IMR-90 (cell line): ENCODE measurements around the gene IFT43. TPM values are rescaled to one million over a fixed set of nuclear protein-coding genes. Genes with fewer than 3 reads are reported as not detected.

Experiments
- ATAC-seq: fragments of 200-7000 bp; cut with Tn5 transposase; 2 replicates; pipeline ENCODE4 v1.9.1; 2020; ENCODE audit warnings: low read depth, mild to moderate bottlenecking, moderate library complexity
- BruUV-seq: library from RNA; stranded (reverse); fragments of 400-500 nt; replicated peaks from 2 replicates; lab custom pipeline; 2021; lab: Mats Ljungman, UMichigan
- CTCF ChIA-PET: fragments of 300-600 bp; formaldehyde crosslinking; extraction: SDS; loops from one replicate; lab custom pipeline; 2021; ENCODE audit warnings: antibody characterized with exemption; lab: Yijun Ruan, JAX
- POLR2A ChIA-PET: fragments of 300-600 bp; sonication (Branson Sonifier 250); formaldehyde crosslinking; loops from one replicate; lab custom pipeline; 2022; ENCODE audit warnings: antibody characterized with exemption; ENCODE audit not compliant: unreplicated experiment; lab: Charles Lee
- DNase-seq: peaks from one replicate; pipeline ENCODE4 v3.0.0; 2013
- H2AFZ ChIP-seq: replicated peaks from 2 replicates; pipeline ENCODE3; 2013; ENCODE audit warnings: low read length, mild to moderate bottlenecking; ENCODE audit not compliant: poor library complexity
- H2AK5ac ChIP-seq: 2 replicates; pipeline ENCODE4 v1.6.1; 2013; ENCODE audit warnings: low read depth, low read length, inconsistent platforms
- H2AK9ac ChIP-seq: replicated peaks from 2 replicates; pipeline ENCODE3; 2013; ENCODE audit warnings: mild to moderate bottlenecking, low read depth, low read length, moderate library complexity; ENCODE audit not compliant: poor library complexity
- H2BK120ac ChIP-seq: 2 replicates; pipeline ENCODE4 v1.6.1; 2013; ENCODE audit warnings: low read depth, low read length, inconsistent platforms
- H2BK15ac ChIP-seq: 3 replicates; pipeline ENCODE4 v1.6.1; 2013; ENCODE audit warnings: low read depth, low read length, inconsistent platforms
- H2BK20ac ChIP-seq: 2 replicates; pipeline ENCODE4 v1.6.1; 2013; ENCODE audit warnings: low read depth, mild to moderate bottlenecking, inconsistent platforms, low read length, moderate library complexity
- H2BK5ac ChIP-seq: 2 replicates; pipeline ENCODE4 v1.6.1; 2013; ENCODE audit warnings: mild to moderate bottlenecking, low read depth, low read length, inconsistent platforms; ENCODE audit not compliant: poor library complexity, severe bottlenecking
- H3K14ac ChIP-seq: replicated peaks from 2 replicates; pipeline ENCODE4 v1.6.1; 2013; ENCODE audit warnings: low read depth, low read length, inconsistent platforms
- H3K18ac ChIP-seq: 2 replicates; pipeline ENCODE4 v1.6.1; 2013; ENCODE audit warnings: low read depth, low read length, control low read depth
- H3K23ac ChIP-seq: 2 replicates; pipeline ENCODE4 v1.6.1; 2013; ENCODE audit warnings: low read depth, low read length, inconsistent platforms
- H3K27ac ChIP-seq: 2 replicates; pipeline ENCODE4 v1.5.1; 2013; ENCODE audit warnings: mild to moderate bottlenecking, control low read depth, low read length; ENCODE audit not compliant: insufficient read depth
- H3K27me3 ChIP-seq: 2 replicates; pipeline ENCODE4 v1.6.1; 2013; ENCODE audit warnings: low read length; ENCODE audit not compliant: control insufficient read depth, insufficient read depth
- H3K36me3 ChIP-seq: 2 replicates; pipeline ENCODE4 v1.6.1; 2013; ENCODE audit warnings: low read length, mixed read lengths; ENCODE audit not compliant: control insufficient read depth, insufficient read depth
- H3K4ac ChIP-seq: 2 replicates; pipeline ENCODE4 v1.6.1; 2013; ENCODE audit warnings: low read depth, low read length, inconsistent platforms
- H3K4me1 ChIP-seq: 2 replicates; pipeline ENCODE4 v1.6.1; 2013; ENCODE audit warnings: low read length, mixed read lengths; ENCODE audit not compliant: control insufficient read depth, insufficient read depth
- H3K4me2 ChIP-seq: 2 replicates; pipeline ENCODE4 v1.6.1; 2013; ENCODE audit warnings: low read depth, mild to moderate bottlenecking, control low read depth, low read length, moderate library complexity
- H3K4me3 ChIP-seq: 2 replicates; pipeline ENCODE4 v1.5.1; 2013; ENCODE audit warnings: low read depth, mild to moderate bottlenecking, control low read depth, low read length, moderate library complexity; ENCODE audit not compliant: insufficient read depth
- H3K56ac ChIP-seq: 2 replicates; pipeline ENCODE4 v1.6.1; 2013; ENCODE audit warnings: low read length, inconsistent platforms; ENCODE audit not compliant: insufficient read depth; ENCODE audit errors: extremely low read depth
- H3K79me1 ChIP-seq, 2 experiments: 2 replicates each; pipeline ENCODE4 v1.6.1; 2013; ENCODE audit warnings: low read length in 2 of 2, inconsistent platforms in 1 of 2, low read depth in 1 of 2
- H3K9ac ChIP-seq: 2 replicates; pipeline ENCODE4 v1.6.1; 2013; ENCODE audit warnings: low read depth, low read length, control low read depth
- H3K9me1 ChIP-seq: 2 replicates; pipeline ENCODE4 v1.6.1; 2013; ENCODE audit warnings: low read length, inconsistent platforms; ENCODE audit not compliant: insufficient read depth
- H3K9me3 ChIP-seq: 2 replicates; pipeline ENCODE4 v1.6.1; 2013; ENCODE audit warnings: low read length; ENCODE audit not compliant: control insufficient read depth, insufficient read depth
- H4K20me1 ChIP-seq: 2 replicates; pipeline ENCODE4 v1.6.1; 2013; ENCODE audit warnings: low read length, inconsistent platforms; ENCODE audit not compliant: insufficient read depth
- H4K5ac ChIP-seq: 2 replicates; pipeline ENCODE4 v1.6.1; 2013; ENCODE audit warnings: mild to moderate bottlenecking, low read depth, low read length, control low read depth
- H4K8ac ChIP-seq, 2 experiments: 2 replicates each; pipeline ENCODE4 v1.6.1; 2013; ENCODE audit warnings: low read depth in 2 of 2, low read length in 2 of 2, control low read depth in 1 of 2, inconsistent platforms in 1 of 2
- H4K91ac ChIP-seq: 2 replicates; pipeline ENCODE4 v1.6.1; 2013; ENCODE audit warnings: low read depth, low read length, inconsistent platforms; ENCODE audit not compliant: insufficient read depth
- CEBPB ChIP-seq: IDR thresholded peaks from 2 replicates; pipeline ENCODE4 v1.6.1; 2012; ENCODE audit warnings: low read depth, low read length, improper control_type of control experiment
- CHD1 ChIP-seq: IDR thresholded peaks from 2 replicates; pipeline ENCODE4 v1.6.1; 2012; ENCODE audit warnings: low read depth, low read length, improper control_type of control experiment
- FOS ChIP-seq: fragments of 150-350 bp; IDR thresholded peaks from 2 replicates; pipeline ENCODE4 v1.6.1; 2016; ENCODE audit warnings: low read depth, low read length
- MAFK ChIP-seq: IDR thresholded peaks from 2 replicates; pipeline ENCODE4 v1.6.1; 2012; ENCODE audit warnings: low read depth, low read length, improper control_type of control experiment
- MAZ ChIP-seq: IDR thresholded peaks from 2 replicates; pipeline ENCODE4 v1.6.1; 2012; ENCODE audit warnings: low read depth, mild to moderate bottlenecking, low read length, improper control_type of control experiment, moderate library complexity, borderline replicate concordance
- MXI1 ChIP-seq: IDR thresholded peaks from 2 replicates; pipeline ENCODE4 v1.6.1; 2012; ENCODE audit warnings: low read depth, mild to moderate bottlenecking, low read length, moderate library complexity, borderline replicate concordance
- RAD21 ChIP-seq: IDR thresholded peaks from 2 replicates; pipeline ENCODE4 v1.6.1; 2012; ENCODE audit warnings: low read length, improper control_type of control experiment
- RFX5 ChIP-seq: IDR thresholded peaks from 2 replicates; pipeline ENCODE4 v1.8.0; 2012; ENCODE audit warnings: low read depth, mild to moderate bottlenecking, low read length, moderate library complexity
- WGBS, 2 experiments: methylation state at CpG; one replicate each; pipeline versions ENCODE4 v1.1.5 to v1.1.7; 2013; ENCODE audit warnings: missing lambda C conversion rate in 2 of 2; ENCODE audit not compliant: insufficient read length in 1 of 2; ENCODE audit errors: extremely low coverage in 2 of 2; 5-methylcytosine and 5-hydroxymethylcytosine counted together
- dilution Hi-C: fragments of 300-500 bp; cut with HindIII; formaldehyde crosslinking; loops from one replicate; pipeline ENCODE4 v1.14.3; 2018; ENCODE audit warnings: low sequenced_read_pairs; ENCODE audit not compliant: unreplicated experiment
- in situ Hi-C: fragments of 300-500 bp; cut with MboI; formaldehyde crosslinking; loops from 3 replicates; pipeline ENCODE4 v1.14.3; 2019; ENCODE audit warnings: low sequenced_read_pairs, inconsistent platforms, mixed read lengths
- intact Hi-C: fragments of 100-400 bp; cut with micrococcal nuclease; formaldehyde crosslinking; loops from 2 replicates; pipeline ENCODE4 v1.10.0; 2022
- polyA plus RNA-seq, 3 experiments: library from polyadenylated mRNA; depleted of rRNA; stranded (reverse); fragments of >200 nt; gene quantifications; 2 replicates each; pipeline ENCODE4 v1.2.3, GENCODE V29; 2012; ENCODE audit warnings: low replicate concordance in 1 of 3
- total RNA-seq: library from RNA; depleted of rRNA; stranded (reverse); fragments of >200 nt; gene quantifications from 2 replicates; pipeline ENCODE4 v1.2.3, GENCODE V29; 2012
- TF ChIP-seq, protein P1 (sequence below): fragments of 150-350 bp; IDR thresholded peaks from 2 replicates; pipeline ENCODE4 v1.6.1; 2016; ENCODE audit warnings: low read depth, mild to moderate bottlenecking, low read length, moderate library complexity, borderline replicate concordance
- TF ChIP-seq, protein P2 (sequence below): fragments of 150-350 bp; IDR thresholded peaks from 2 replicates; pipeline ENCODE4 v1.6.1; 2017; ENCODE audit warnings: mild to moderate bottlenecking, antibody characterized with exemption, low read length, low read depth
- TF ChIP-seq, protein P3 (sequence below): conservative IDR thresholded peaks from 2 replicates; pipeline ENCODE4 v1.5.1; 2012; ENCODE audit warnings: mild to moderate bottlenecking, low read depth, low read length, improper control_type of control experiment

IFT43 gene
- total and polyA plus RNA-seq, 2 of the 4 experiments (the other 2 are of a cell fraction), result 41.4 to 43.2 TPM

DNA sequence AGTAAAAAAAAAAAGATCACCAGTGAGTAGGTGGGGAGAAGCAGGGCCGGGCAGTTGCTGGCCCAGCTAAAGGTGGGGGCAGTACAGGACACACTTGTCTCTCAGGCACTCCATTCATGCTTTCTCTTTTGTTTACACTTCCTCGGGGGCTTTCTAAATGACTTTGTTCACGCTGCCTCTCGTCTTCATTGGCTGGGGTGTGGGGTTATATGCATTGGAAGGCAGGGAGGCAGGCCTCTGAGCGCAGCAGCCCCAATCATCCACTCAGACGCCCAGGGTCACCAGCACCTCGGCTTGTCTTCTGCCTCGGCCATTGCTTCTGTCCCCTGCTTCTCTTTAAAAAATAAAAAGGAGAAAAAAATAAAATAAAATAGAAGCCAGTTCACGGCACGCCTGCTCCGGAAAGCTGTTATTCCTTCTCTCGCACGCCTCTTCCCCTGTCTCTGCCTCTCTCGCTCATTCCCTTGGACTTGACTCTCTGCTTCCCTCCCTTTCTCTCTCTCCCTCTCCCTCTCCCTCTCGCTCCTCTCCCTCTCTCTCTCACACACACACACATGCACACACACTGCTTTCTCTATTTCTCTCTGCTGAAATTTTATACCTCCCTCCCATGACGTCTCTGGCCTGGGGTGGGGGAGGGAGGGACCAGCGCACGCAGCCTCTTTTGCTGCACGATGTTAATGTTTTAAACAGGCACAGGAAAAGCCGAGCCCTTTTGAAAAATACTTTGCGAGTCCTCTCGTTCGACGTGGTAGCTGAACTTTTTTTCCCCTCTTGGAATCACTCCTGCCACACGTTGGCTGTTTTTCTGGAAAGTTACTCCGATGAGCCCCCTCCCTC lies 3.9 kb upstream of the IFT43 start, which contains the start of gene TGFB3:
Gene TGFB3, minus strand, starts transcription at position 570 of the 840 bp plus-strand sequence. CDS start 1,102 bp downstream, outside the sequence.
- peak; percentile 93 for DNase-seq
- Histone ChIP-seq H3K79me1 (peaks cover 7 to 9% of the 10 kb centered on the region in 2 experiments), H3K27me3 (no peaks in the 10 kb centered on the region; the same call in 1 of the 2 replicates), H4K8ac (peak within 1 kb of the TSS in 1 of 2 experiments; percentile 22; a peak in 1 of 4 replicates), H2AK5ac (peak within 1 kb of the TSS; percentile 32; the same call in 1 of the 2 replicates), H3K9ac (peak within 1 kb of the TSS; percentile 54), H3K4ac (peak within 1 kb of the TSS; percentile 36), H3K4me3 (peak within 1 kb of the TSS; percentile 50), H4K20me1 (no peaks in the 10 kb centered on the region), H3K36me3 (no peaks in the 10 kb centered on the region), H3K56ac (no peak within 1 kb of the TSS), H4K91ac (no peak within 1 kb of the TSS), H2BK20ac (no peak within 1 kb of the TSS), H3K4me2 (peak within 1 kb of the TSS; percentile 78), H3K9me3 (no peaks in the 10 kb centered on the region), H4K5ac (no peak within 1 kb of the TSS; the same call in 1 of the 2 replicates), H2AFZ (peak within 1 kb of the TSS; percentile 91), H3K18ac (peak within 1 kb of the TSS; percentile 26; the same call in 1 of the 2 replicates), H2AK9ac (peak within 1 kb of the TSS; percentile 66), H3K27ac (peak within 1 kb of the TSS; percentile 66), H3K23ac (peak within 1 kb of the TSS; percentile 29; the same call in 1 of the 2 replicates), H3K4me1 (peaks cover 7% of the 10 kb centered on the region; the same call in 1 of the 2 replicates), H3K14ac (0 out of 2 replicates have a peak within 1 kb of the TSS, but pooled peaks have one; percentile 5), H2BK15ac (no peak within 1 kb of the TSS), H3K9me1 (no peaks in the 10 kb centered on the region), H2BK120ac (peak within 1 kb of the TSS; percentile 10; the same call in 1 of the 2 replicates), H2BK5ac (peak within 1 kb of the TSS; percentile 16)
- WGBS, 2 experiments, result 0% methylated on average over 4 of the region's 26 CpGs; no CpG with 5 or more reads in 1 of the 2 experiments
- peak; percentile 70 for ATAC-seq
- ChIA-PET CTCF (interaction anchor here (1.0 to 5.3 kb wide), 5 partner anchors 8 to 271 kb away, joined by 3 to 63 read pairs (median 3); no protein-coding TSS in a partner anchor), POLR2A (interaction anchor here (1.2 kb wide), 1 partner anchor 13 kb away, joined by 8 read pairs; no protein-coding TSS in a partner anchor)
- in situ Hi-C loops, result loop anchor here (5.0 to 25.0 kb wide), 4 partner anchors 187 to 1081 kb away; partner anchors contain the start of gene FLVCR2
- dilution Hi-C loops, result no loop called here
- TSS peak; percentile 84 for BruUV-seq
- intact Hi-C loops, result loop anchor here (1.0 to 5.0 kb wide), 5 partner anchors 75 to 404 kb away; partner anchors contain the start of gene FLVCR2
- no peak for TF ChIP-seq FOS
- peak; percentile 86 for TF ChIP-seq MXI1
- TF ChIP-seq, protein P1, sequence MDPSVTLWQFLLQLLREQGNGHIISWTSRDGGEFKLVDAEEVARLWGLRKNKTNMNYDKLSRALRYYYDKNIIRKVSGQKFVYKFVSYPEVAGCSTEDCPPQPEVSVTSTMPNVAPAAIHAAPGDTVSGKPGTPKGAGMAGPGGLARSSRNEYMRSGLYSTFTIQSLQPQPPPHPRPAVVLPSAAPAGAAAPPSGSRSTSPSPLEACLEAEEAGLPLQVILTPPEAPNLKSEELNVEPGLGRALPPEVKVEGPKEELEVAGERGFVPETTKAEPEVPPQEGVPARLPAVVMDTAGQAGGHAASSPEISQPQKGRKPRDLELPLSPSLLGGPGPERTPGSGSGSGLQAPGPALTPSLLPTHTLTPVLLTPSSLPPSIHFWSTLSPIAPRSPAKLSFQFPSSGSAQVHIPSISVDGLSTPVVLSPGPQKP, result no peak
- 0 out of 2 replicates have a peak, but pooled peaks have one; percentile 10 for TF ChIP-seq RAD21
- TF ChIP-seq CHD1, result 0 out of 2 replicates have a peak, but pooled peaks have one; percentile 45
- TF ChIP-seq RFX5, result no peak
- TF ChIP-seq CEBPB, result no peak
- peak; percentile 84 for TF ChIP-seq MAZ
- TF ChIP-seq, protein P2, sequence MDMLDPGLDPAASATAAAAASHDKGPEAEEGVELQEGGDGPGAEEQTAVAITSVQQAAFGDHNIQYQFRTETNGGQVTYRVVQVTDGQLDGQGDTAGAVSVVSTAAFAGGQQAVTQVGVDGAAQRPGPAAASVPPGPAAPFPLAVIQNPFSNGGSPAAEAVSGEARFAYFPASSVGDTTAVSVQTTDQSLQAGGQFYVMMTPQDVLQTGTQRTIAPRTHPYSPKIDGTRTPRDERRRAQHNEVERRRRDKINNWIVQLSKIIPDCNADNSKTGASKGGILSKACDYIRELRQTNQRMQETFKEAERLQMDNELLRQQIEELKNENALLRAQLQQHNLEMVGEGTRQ, result no peak
- TF ChIP-seq, protein P3, sequence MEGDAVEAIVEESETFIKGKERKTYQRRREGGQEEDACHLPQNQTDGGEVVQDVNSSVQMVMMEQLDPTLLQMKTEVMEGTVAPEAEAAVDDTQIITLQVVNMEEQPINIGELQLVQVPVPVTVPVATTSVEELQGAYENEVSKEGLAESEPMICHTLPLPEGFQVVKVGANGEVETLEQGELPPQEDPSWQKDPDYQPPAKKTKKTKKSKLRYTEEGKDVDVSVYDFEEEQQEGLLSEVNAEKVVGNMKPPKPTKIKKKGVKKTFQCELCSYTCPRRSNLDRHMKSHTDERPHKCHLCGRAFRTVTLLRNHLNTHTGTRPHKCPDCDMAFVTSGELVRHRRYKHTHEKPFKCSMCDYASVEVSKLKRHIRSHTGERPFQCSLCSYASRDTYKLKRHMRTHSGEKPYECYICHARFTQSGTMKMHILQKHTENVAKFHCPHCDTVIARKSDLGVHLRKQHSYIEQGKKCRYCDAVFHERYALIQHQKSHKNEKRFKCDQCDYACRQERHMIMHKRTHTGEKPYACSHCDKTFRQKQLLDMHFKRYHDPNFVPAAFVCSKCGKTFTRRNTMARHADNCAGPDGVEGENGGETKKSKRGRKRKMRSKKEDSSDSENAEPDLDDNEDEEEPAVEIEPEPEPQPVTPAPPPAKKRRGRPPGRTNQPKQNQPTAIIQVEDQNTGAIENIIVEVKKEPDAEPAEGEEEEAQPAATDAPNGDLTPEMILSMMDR, result no peak
- TF ChIP-seq MAFK, result no peak
